Measurements from ENCODE around the gene DHODH. TPM values are rescaled to one million over a fixed set of nuclear protein-coding genes. Genes with fewer than 3 reads are reported as not detected.

Gene DHODH
- total and polyA plus RNA-seq, 2 of the 13 experiments (the other 11 are each of a cell fraction or from before 2014, with no cell fraction given) = 10.7 to 16.4 TPM

DNA sequence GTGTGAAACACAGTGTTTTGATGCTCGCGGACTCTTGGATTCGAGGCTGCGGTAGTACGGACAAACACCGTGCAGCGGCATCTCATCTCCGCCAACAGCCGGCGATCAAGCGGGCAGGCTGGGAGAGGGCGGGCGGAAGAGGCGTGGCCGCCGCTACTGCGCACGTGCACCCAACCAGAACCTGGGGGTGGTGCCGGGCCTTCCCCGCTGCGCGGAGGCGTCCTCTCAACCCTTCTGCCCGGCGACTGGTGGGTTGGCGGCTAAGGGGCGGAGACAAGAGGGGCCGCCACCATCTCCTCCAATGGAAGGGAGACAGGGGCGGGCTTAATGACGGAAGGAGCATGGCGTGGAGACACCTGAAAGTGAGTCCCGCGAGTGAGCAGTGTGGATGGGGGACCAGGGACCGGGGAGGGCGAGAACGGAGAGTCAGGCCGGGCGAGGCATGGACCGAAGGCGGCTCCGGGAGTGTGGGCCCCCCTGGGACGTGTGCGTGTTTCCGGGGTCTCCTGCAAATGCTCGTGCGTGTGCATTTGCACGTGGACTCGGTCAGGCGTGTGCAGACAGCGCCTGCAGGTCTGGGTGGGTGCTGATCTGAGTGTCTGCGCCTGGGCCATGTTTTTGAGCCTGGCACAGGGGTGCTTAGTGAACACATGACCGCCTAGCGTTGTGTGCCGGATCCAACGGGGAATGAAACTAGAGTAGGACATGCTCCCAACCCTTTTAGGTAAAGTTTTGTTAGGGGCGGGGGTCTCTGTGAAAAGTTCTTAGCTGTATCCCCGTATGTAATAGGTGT lies at the start of gene DHODH (continued):
- no peak for TF ChIP-seq FOXA1 (IDR thresholded peaks at IDR 0.05)
- no peak for TF ChIP-seq FOXA1 (CRISPR knock-in tag; IDR thresholded peaks at IDR 0.05)
- TF ChIP-seq MYC (CRISPR knock-in tag; IDR thresholded peaks at IDR 0.05; ENCODE audit: borderline replicate concordance) = peak; percentile 88
- TF ChIP-seq GATAD2A (CRISPR knock-in tag; IDR thresholded peaks at IDR 0.05) = no peak; the same call in 1 of the 2 replicates
- 0 out of 2 replicates have a peak, but pooled peaks have one; percentile 12 for TF ChIP-seq ONECUT2 (CRISPR knock-in tag; IDR thresholded peaks at IDR 0.05)
- peak; percentile 74 for TF ChIP-seq ZBTB7B (CRISPR knock-in tag; IDR thresholded peaks at IDR 0.05)
- TF ChIP-seq HNRNPLL (IDR thresholded peaks at IDR 0.05; ENCODE audit: low read depth, low read length, poor library complexity, severe bottlenecking) = peak; percentile 93
- TF ChIP-seq MAFK (conservative IDR thresholded peaks at IDR 0.05 in 1 of 2, IDR thresholded peaks at IDR 0.05 in 1 of 2; ENCODE audit: low read length in 2 of 2) = no peak
- 0 out of 2 replicates have a peak, but pooled peaks have one; percentile 2 for TF ChIP-seq CEBPG (CRISPR knock-in tag; IDR thresholded peaks at IDR 0.05)
- peak; percentile 77 for TF ChIP-seq AHR (CRISPR knock-in tag; IDR thresholded peaks at IDR 0.05)
- TF ChIP-seq ZNF607 (CRISPR knock-in tag; IDR thresholded peaks at IDR 0.05; ENCODE audit: borderline replicate concordance) = no peak
- TF ChIP-seq ZBTB8A (CRISPR knock-in tag; IDR thresholded peaks at IDR 0.05; ENCODE audit: borderline replicate concordance, low read depth) = 0 out of 2 replicates have a peak, but pooled peaks have one; percentile 38
- TF ChIP-seq ZNF232 (CRISPR knock-in tag; IDR thresholded peaks at IDR 0.05; ENCODE audit: borderline replicate concordance) = no peak
- peak; percentile 87 for TF ChIP-seq SPEN (CRISPR knock-in tag; IDR thresholded peaks at IDR 0.05; ENCODE audit: low read depth)
- peak; percentile 87; the same call in 1 of the 2 replicates for TF ChIP-seq ZHX1 (CRISPR knock-in tag; IDR thresholded peaks at IDR 0.05; ENCODE audit: low read depth)
- TF ChIP-seq CC2D1A (CRISPR knock-in tag; IDR thresholded peaks at IDR 0.05) = no peak
- TF ChIP-seq ZNF674 (CRISPR knock-in tag; IDR thresholded peaks at IDR 0.05; ENCODE audit: low read depth) = 0 out of 2 replicates have a peak, but pooled peaks have one; percentile 53
- no peak for TF ChIP-seq PPARG (CRISPR knock-in tag; conservative IDR thresholded peaks at IDR 0.05)
- peak; percentile 93 for TF ChIP-seq PHF8 (CRISPR knock-in tag; IDR thresholded peaks at IDR 0.05)
- TF ChIP-seq ZFX (CRISPR knock-in tag; IDR thresholded peaks at IDR 0.05; ENCODE audit: low read depth) = peak; percentile 74
- TF ChIP-seq ZMAT3 (CRISPR knock-in tag; conservative IDR thresholded peaks at IDR 0.05) = no peak; the same call in 1 of the 2 replicates
- peak; percentile 95 for TF ChIP-seq ZNF83 (CRISPR knock-in tag; IDR thresholded peaks at IDR 0.05; ENCODE audit: borderline replicate concordance)
- peak; percentile 52; the same call in 1 of the 2 replicates for TF ChIP-seq ZNF263 (CRISPR knock-in tag; IDR thresholded peaks at IDR 0.05)
- 0 out of 2 replicates have a peak, but pooled peaks have one; percentile 63 for TF ChIP-seq ZNF329 (CRISPR knock-in tag; IDR thresholded peaks at IDR 0.05; ENCODE audit: low read depth)
- no peak for TF ChIP-seq HDAC6 (IDR thresholded peaks at IDR 0.05; ENCODE audit: low read depth, low read length)
- TF ChIP-seq ZNF251 (CRISPR knock-in tag; IDR thresholded peaks at IDR 0.05) = peak; percentile 87; the same call in 1 of the 2 replicates
- TF ChIP-seq GFI1 (CRISPR knock-in tag; IDR thresholded peaks at IDR 0.05; ENCODE audit: borderline replicate concordance) = no peak; the same call in 1 of the 2 replicates
- peak; percentile 70; the same call in 1 of the 2 replicates for TF ChIP-seq ZNF678 (CRISPR knock-in tag; IDR thresholded peaks at IDR 0.05)
- no peak; the same call in 1 of the 2 replicates for TF ChIP-seq ETV6 (CRISPR knock-in tag; conservative IDR thresholded peaks at IDR 0.05)
- TF ChIP-seq KLF12 (CRISPR knock-in tag; IDR thresholded peaks at IDR 0.05; ENCODE audit: borderline replicate concordance) = no peak; the same call in 1 of the 2 replicates
